Stimulated activated CD8-positive, alpha-beta memory T cell treated with anti-CD3 and anti-CD28 coated beads, Interleukin-15, amount 100 ng/mL, for 4 hours (primary cell): Measurements from ENCODE around the gene ALDH16A1.
A peak's percentile ranks its signal among the peaks of the same experiment; 100 is the strongest.
"Not testable (repeated sequence)": the region's sequence is repeated elsewhere in the genome, so short reads cannot be mapped to it uniquely, and the experiment has no call there.

Experiments
- DNase-seq, 2 donors: peaks; one replicate each; pipeline ENCODE4 v3.0.0-alpha.2; 2020; ENCODE audit warnings: low read depth in 2 of 2

Gene ALDH16A1

DNA sequence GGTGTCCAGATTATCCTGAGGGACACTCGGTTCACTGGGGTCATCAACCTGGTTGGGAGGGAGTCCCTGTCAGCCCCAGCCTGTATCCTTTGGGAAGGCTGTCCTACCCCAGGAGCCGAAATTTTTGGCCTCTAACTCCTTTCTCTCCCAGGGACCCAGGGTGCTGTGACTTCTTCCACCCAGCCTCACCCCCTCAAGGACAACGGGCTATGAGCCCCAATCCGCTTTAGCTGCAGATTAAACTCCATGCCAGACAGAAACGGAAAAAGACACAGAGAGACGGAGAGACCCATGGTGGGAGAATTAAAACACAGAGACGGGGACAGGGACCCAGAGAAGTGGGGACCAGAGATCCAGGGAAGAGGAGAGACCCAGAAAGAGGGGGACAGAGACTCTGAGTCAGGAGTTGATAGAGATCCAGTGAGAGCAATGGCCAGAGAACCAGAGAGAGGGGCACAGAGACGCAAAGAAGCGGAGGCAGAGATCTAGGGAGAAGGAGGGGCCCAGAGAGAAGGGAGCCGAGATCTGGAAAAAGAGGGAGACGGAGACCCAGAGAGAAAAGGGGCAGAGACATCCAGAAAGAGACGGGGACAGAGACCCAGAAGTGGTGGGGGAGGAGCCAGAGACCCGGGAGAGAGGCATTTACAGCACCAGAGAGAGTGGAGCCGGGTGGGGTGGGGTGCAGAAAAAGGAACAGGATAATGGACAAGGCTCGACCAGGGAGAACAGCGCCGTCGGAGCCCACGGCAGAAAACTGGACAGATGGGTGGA, 12.4 kb upstream of the ALDH16A1 start:
- no peak for DNase-seq

GRCh38 chr19:49441210-49441959, 11.6 kb upstream of the ALDH16A1 start, which contains the start of gene SLC17A7:
SLC17A7 (minus strand) TSS chr19:49441527; CDS start chr19:49441379, 148 bp downstream.
- DNase-seq: no peak

GRCh38 chr19:49441960-49442350, 11.1 kb upstream of the ALDH16A1 start:
- no peak for DNase-seq

GRCh38 chr19:49442354-49442753, 10.7 kb upstream of the ALDH16A1 start:
- DNase-seq: no peak

- no peak for DNase-seq
These were observed 10.2 kb upstream of the ALDH16A1 start for GRCh38 chr19:49442771-49443365.

- DNase-seq: peak; percentile 86 to 87
These were observed 9.5 kb upstream of the ALDH16A1 start for GRCh38 chr19:49443366-49444099.

- DNase-seq: not testable (repeated sequence)
These were observed 8.8 kb upstream of the ALDH16A1 start for GRCh38 chr19:49444100-49444700.

DNA sequence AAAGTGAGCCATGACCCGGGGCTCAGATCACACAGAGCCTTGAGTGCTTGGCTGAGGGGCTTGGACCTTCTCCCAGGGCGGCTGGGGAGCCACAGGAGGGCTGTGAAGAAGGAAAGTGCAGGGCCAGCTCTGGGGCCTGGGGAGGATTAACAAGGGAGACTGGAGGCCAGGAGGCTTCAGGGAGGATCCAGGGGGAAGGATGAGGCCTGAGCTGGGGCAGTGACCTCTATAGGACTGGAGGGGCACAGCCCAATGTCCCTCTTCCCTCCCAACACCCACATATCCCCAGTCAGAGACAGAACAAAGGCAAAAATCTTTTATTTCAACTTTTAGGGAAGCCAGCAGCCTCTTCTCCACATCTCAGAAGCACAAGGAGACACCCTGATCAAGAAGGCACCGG, 7.0 kb upstream of the ALDH16A1 start:
- DNase-seq: no peak

DNA sequence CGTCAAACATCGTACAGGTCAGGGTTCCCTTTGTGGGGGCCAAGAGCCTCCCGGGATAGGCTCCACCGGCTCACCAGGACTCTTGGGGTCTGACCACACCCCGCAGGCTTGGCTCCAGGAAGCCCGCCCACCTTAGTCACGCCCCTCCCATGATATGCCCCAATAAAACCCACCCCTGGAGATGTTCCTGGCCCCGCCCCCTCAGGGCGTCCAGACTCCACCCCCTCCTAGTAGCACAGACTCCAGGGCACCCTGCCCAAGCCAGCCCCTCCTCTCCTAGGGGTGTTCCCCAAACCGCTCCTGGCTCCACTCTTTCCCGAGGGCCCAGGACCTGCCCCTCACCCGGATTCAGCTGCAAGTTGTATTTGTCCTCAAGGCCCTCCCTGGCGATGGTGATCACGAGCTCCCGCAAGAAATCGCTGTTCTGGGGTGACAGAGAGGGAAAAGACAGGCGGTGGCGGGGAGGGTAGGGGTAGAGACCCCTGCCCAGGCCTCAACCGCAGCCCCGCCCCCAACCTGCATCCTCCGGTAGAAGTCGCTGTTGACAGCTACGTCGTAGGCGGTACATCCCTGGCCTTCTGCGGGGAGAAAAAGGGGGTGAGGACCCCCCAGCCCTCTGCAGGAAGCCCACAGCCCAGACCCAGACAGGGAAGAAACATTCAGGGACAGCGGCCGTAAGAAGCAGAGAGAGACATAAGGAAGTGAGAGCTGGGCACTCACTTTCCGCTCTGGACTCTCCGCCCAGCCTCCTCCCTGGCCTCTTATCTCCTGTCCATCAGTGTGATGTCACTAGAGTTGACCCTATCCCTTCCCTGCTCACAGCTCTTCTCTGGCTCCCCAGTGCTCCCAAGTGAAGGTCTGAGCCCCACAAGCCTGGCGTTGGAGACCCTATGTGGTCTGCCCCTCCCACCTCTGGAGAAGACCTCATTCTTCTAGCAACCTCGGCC, 5.3 kb upstream of the ALDH16A1 start:
- no peak for DNase-seq

DNA sequence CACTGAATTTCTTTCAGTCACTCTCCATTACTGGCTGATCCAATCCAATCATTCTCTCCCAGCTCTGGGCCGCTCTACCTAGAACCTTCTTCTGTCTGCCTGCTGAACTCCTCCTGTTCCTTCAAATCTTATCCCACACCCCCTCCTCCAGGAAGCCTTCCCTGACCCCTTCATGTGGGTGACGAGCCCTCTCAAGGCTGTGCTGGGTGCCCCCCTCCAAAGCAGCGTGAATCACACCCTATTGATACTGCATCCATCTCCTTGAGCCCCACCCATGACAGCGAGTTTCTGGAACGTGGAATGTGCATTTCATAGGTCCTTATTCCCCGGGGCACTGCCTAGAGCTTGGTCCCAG, 4.6 kb upstream of the ALDH16A1 start:
- DNase-seq: no peak

DNA sequence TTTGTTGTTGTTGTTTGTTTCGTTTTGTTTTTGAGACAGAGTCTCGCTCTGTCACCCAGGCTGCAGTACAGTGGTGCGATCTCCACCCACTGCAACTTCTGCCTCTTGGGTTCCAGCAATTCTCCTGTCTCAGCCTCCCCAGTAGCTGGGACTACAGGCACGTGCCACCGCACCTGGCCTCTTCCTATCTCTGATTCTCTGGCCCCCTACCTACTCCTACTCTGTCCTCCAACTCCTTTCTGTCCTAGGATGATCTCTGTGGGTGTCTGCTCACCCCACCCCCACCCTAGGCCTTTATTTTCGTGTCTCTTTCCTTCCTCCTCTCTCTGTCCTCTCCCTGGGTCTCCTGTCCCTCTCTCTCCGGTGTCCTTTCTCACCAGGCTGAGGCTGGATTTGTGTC, 2.6 kb upstream of the ALDH16A1 start:
- no peak for DNase-seq

DNA sequence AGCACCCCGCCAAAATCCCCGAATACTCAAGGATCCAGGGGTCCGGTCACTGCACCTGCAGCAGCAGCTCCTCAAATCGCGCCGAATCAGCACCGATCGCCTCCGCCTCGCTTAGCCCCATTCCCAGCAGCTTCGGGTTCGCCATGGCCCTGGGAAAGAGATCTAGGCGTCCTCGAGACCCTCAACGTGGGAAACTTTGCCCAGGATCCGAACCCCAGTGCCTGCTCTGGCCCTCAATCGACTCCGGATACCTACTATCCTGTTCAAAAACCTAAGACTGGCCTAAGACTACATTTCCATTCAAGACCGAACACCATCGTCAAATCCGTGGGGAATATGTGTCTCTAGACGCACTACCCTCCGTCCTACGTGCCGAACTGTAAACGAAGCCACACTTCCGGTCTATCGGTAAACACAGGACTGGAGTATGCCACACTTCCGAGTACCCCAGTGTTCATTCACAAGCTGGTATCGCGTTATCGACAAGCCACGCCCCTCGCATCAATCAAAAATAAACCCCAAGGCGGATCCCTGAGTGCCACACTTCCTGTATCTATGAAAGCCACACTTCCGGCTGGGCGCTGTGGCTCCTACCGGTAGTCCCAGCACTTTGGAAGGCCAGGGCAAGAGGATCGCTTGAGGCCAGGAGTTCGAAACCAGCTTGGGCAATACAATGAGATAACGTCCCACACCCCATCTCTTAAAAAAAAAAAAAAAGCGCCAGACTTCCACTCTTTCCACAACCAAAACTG, 1.4 kb upstream of the ALDH16A1 start, which contains the start of gene PIH1D1:
Gene PIH1D1 (minus strand): TSS at position 385 of the 752 bp plus-strand sequence. CDS start 240 bp downstream, at position 145.
- DNase-seq: peak; percentile 85 to 94

- no peak for DNase-seq
These were observed 774 bp downstream of the ALDH16A1 start for GRCh38 chr19:49453757-49454240.

GRCh38 chr19:49455773-49456172, 2.7 kb downstream of the ALDH16A1 start:
- DNase-seq: no peak

DNA sequence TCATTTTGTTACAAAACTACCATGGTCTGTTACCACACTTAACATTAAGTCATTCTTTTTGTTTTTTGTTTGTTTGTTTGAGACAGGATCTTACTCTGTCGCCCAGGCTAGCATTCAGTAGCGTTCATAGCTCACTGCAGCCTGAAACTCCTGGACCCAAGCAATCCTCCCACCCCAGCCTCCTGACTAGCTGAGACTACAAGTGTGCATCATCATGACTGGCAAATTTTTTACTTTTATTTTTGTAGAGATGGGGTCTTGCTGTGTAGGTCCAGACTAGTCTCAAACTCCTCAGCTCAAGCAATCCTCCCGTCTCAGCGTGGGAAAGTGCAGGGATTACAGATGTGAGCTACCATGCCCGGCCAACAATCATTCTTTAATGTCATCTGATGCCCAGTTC, 3.3 kb downstream of the ALDH16A1 start:
- no peak for DNase-seq

- DNase-seq: no peak
These were observed 5.5 kb downstream of the ALDH16A1 start for GRCh38 chr19:49458567-49458903.

- DNase-seq: no peak
These were observed 6.4 kb downstream of the ALDH16A1 start for GRCh38 chr19:49459388-49459787.

DNA sequence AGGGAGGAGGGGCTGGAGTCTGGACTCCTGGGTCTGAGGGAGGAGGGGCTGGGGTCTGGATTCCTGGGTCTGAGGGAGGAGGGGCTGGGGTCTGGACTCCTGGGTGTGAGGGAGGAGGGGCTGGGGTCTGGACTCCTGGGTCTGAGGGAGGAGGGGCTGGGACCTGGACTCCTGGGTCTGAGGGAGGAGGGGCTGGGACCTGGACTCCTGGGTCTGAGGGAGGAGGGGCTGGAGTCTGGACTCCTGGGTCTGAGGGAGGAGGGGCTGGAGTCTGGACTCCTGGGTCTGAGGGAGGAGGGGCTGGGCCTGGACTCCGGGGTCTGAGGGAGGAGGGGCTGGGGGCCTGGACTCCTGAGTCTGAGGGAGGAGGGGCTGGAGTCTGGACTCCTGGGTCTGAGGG, 8.1 kb downstream of the ALDH16A1 start:
- DNase-seq: not testable (repeated sequence)

DNA sequence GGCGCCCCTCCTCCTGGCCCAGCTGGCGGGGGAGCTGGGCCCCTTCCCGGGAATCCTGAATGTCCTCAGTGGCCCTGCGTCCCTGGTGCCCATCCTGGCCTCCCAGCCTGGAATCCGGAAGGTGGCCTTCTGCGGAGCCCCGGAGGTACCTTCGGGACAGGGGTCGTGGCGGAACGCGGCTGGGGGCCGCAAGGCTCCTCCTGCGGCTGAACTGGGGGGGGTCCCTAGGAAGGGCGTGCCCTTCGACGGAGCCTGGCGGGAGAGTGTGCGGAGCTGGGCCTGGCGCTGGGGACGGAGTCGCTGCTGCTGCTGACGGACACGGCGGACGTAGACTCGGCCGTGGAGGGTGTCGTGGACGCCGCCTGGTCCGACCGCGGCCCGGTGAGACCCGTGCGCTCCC, 8.6 kb downstream of the ALDH16A1 start:
- DNase-seq: no peak

DNA sequence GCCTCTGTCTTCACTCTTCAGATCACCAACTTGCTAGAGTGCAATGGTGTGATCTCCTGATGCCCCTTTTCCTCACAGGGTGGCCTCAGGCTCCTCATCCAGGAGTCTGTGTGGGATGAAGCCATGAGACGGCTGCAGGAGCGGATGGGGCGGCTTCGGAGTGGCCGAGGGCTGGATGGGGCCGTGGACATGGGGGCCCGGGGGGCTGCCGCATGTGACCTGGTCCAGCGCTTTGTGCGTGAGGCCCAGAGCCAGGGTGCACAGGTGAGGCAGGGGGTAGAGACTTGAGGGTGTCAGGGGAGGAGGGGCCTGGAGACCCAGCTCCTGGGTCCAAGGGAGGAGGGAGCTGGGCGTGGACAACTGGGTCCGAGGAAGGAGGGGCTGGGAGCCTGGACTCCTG, 9.5 kb downstream of the ALDH16A1 start:
- no peak for DNase-seq
